ENCODE data around the gene PGAP6. TPM values are rescaled to one million over a fixed set of nuclear protein-coding genes. Genes with fewer than 3 reads are reported as not detected.

Gene PGAP6
- total and polyA plus RNA-seq, 9 of the 15 experiments (the other 6 are each of a cell fraction or from before 2014, with no cell fraction given): 0.45 to 50.2 (median 39.3) TPM

DNA sequence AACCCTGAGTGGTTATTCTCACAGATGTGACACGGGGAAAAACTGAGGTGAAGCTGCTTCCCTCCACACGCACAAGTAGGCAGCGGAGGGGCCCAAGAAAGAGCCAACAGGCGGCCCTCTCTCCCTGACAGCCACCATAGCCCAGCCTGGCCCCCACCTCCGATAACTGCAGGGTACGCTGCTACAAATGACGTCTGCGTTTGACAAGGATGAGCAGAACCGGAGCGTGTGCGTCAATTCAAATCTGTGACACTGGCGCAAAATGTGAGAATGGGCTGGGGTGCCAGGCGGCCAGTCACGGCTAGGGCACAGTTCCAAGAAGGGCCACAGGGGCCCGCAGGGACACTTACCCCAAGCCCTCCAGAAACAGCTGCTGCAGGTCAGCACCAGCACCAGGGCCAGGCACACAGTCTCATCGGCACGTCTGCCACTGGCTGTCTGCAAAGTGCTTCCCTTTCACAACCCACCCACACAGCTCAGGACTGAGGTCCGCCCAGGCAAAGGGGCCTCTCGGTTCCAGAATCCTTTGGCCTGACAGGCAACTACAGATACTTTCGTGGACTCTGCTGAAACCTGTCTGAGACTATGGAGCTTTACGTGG, 43.7 kb downstream of the PGAP6 start (continued):
- TF ChIP-seq AFF4 (CRISPR knock-in tag; IDR thresholded peaks at IDR 0.05): no peak
- TF ChIP-seq SAP30 (IDR thresholded peaks at IDR 0.05; ENCODE audit: borderline replicate concordance, insufficient read depth, low read depth, low read length, poor library complexity, severe bottlenecking): no peak
- TF ChIP-seq SMAD3 (CRISPR knock-in tag; conservative IDR thresholded peaks at IDR 0.05): no peak
- no peak for TF ChIP-seq ESRRA (IDR thresholded peaks at IDR 0.05; ENCODE audit: borderline replicate concordance, low read depth)
- no peak for TF ChIP-seq BRD9 (IDR thresholded peaks at IDR 0.05; ENCODE audit: low read depth, partially characterized antibody)
- no peak for TF ChIP-seq DPF2 (IDR thresholded peaks at IDR 0.05)
- TF ChIP-seq, protein P1, sequence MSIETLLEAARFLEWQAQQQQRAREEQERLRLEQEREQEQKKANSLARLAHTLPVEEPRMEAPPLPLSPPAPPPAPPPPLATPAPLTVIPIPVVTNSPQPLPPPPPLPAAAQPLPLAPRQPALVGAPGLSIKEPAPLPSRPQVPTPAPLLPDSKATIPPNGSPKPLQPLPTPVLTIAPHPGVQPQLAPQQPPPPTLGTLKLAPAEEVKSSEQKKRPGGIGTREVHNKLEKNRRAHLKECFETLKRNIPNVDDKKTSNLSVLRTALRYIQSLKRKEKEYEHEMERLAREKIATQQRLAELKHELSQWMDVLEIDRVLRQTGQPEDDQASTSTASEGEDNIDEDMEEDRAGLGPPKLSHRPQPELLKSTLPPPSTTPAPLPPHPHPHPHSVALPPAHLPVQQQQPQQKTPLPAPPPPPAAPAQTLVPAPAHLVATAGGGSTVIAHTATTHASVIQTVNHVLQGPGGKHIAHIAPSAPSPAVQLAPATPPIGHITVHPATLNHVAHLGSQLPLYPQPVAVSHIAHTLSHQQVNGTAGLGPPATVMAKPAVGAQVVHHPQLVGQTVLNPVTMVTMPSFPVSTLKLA (conservative IDR thresholded peaks at IDR 0.05): no peak
- no peak for TF ChIP-seq CSDE1 (IDR thresholded peaks at IDR 0.05)

All from K562 (cell line).